ENCODE measurements around the gene NAPA. TPM values are rescaled to one million over a fixed set of nuclear protein-coding genes. Genes with fewer than 3 reads are reported as not detected.

NAPA gene
- total and polyA plus RNA-seq, 10 of the 15 experiments (the other 5 are each of a cell fraction or from before 2014, with no cell fraction given): 8.2 to 193 (median 102) TPM

GRCh38 chr19:47450478-47450877 is 64.4 kb downstream of the NAPA start:
- no peak for FAIRE-seq
- H3K4me1 ChIP-seq (ENCODE audit: control insufficient read depth, insufficient read depth, low read length): peaks cover 9% of the 10 kb centered on the region
- H3K9ac ChIP-seq (ENCODE audit: control insufficient read depth, insufficient read depth, low read length): no peak overlapping the region
- in situ Hi-C loops (cut with MboI): no loop called here
- peaks cover 0 to 1% of the 10 kb centered on the region in 2 experiments; a peak in 1 of 4 replicates for H3K27me3 ChIP-seq (replicated peaks in 1 of 2; ENCODE audit: control insufficient read depth in 2 of 2, insufficient read depth in 2 of 2, low read length in 1 of 2)
- no peak overlapping the region for H3K4me2 ChIP-seq (ENCODE audit: control insufficient read depth, insufficient read depth)
- DNase-seq (ENCODE audit: low read depth, low spot score): no peak
- ATAC-seq: no peak
- H4K20me1 ChIP-seq (ENCODE audit: control insufficient read depth, insufficient read depth): no peaks in the 10 kb centered on the region
- no peak for TF ChIP-seq RELB (IDR thresholded peaks at IDR 0.05; ENCODE audit: low read depth)
- no peak for TF ChIP-seq SREBF1 (IDR thresholded peaks at IDR 0.05; ENCODE audit: low read length)
- TF ChIP-seq CEBPZ (IDR thresholded peaks at IDR 0.05; ENCODE audit: low read depth, low read length): no peak
- ChIA-PET RAD21 (ENCODE audit: unreplicated experiment) (no interaction called here), POLR2A (no interaction called here), CTCF (interaction anchor here (1.1 kb wide), 1 partner anchor 90 kb away, joined by 3 read pairs; no protein-coding TSS in a partner anchor), SMC1A (ENCODE audit: uncharacterized antibody, unreplicated experiment) (no interaction called here)
- no peak overlapping the region for H2AFZ ChIP-seq (ENCODE audit: control insufficient read depth, low read depth, low read length)
- H3K9me3 ChIP-seq (replicated peaks; ENCODE audit: control insufficient read depth, insufficient read depth, low read length): no peaks in the 10 kb centered on the region; the same call in 2 of the 3 replicates
- H3K79me2 ChIP-seq (ENCODE audit: control insufficient read depth, insufficient read depth, low read length): no peaks in the 10 kb centered on the region
- H3K27ac ChIP-seq (ENCODE audit: control insufficient read depth, insufficient read depth): no peak overlapping the region
- intact Hi-C loops (cut with micrococcal nuclease; ENCODE audit: unreplicated experiment): no loop called here
- BruUV-seq (replicated peaks): no TSS peak
- WGBS (ENCODE audit: insufficient coverage, insufficient replicate concordance, low lambda C conversion rate, missing lambda C conversion rate): 66% methylated on average over 7 of the region's 7 CpGs
- H3K4me3 ChIP-seq: no peak overlapping the region
- no peaks in the 10 kb centered on the region for H3K36me3 ChIP-seq (ENCODE audit: control insufficient read depth in 2 of 2, insufficient read depth in 2 of 2, low read length in 1 of 2)

Measured in GM12878 (cell line).